Activated CD8-positive, alpha-beta memory T cell treated with anti-CD3 and anti-CD28 coated beads, Interleukin-2, amount 50 U/mL, for 24 hours (primary cell): Measurements from ENCODE around the gene MAPT.
"Not testable (repeated sequence)": the region's sequence is repeated elsewhere in the genome, so short reads cannot be mapped to it uniquely, and the experiment has no call there.

ENCODE experiments used
- DNase-seq: peaks from one replicate; pipeline ENCODE4 v3.0.0-alpha.2; 2020; ENCODE audit errors: extremely low read depth

MAPT gene

GRCh38 chr17:45953561-45953960 is 59.2 kb downstream of the MAPT start:
- no peak for DNase-seq

- no peak for DNase-seq
Observed at GRCh38 chr17:45954914-45955313, 60.6 kb downstream of the MAPT start.

- no peak for DNase-seq
Observed at GRCh38 chr17:45955326-45955725, 61.0 kb downstream of the MAPT start.

GRCh38 chr17:45956090-45956489 is 61.7 kb downstream of the MAPT start:
- DNase-seq = no peak

GRCh38 chr17:45956746-45957145 is 62.4 kb downstream of the MAPT start:
- DNase-seq = not testable (repeated sequence)

GRCh38 chr17:45958307-45958706 is 64.0 kb downstream of the MAPT start:
- DNase-seq = no peak

GRCh38 chr17:45958994-45959665 is 64.8 kb downstream of the MAPT start:
- no peak for DNase-seq

GRCh38 chr17:45960311-45960710 is 66.0 kb downstream of the MAPT start:
- no peak for DNase-seq

- DNase-seq = no peak
Observed at GRCh38 chr17:45961206-45961605, 66.9 kb downstream of the MAPT start.

GRCh38 chr17:45962221-45962972 is 68.0 kb downstream of the MAPT start:
- no peak for DNase-seq

GRCh38 chr17:45963283-45963682 is 68.9 kb downstream of the MAPT start:
- DNase-seq = no peak

- DNase-seq = no peak
Observed at GRCh38 chr17:45963889-45964288, 69.5 kb downstream of the MAPT start.

GRCh38 chr17:45964634-45965033 is 70.3 kb downstream of the MAPT start:
- no peak for DNase-seq

- no peak for DNase-seq
Observed at GRCh38 chr17:45965812-45966211, 71.5 kb downstream of the MAPT start.

GRCh38 chr17:45966606-45967280 is 72.4 kb downstream of the MAPT start:
- no peak for DNase-seq

GRCh38 chr17:45967378-45967777 is 73.0 kb downstream of the MAPT start:
- no peak for DNase-seq

- DNase-seq = no peak
Observed at GRCh38 chr17:45968732-45969131, 74.4 kb downstream of the MAPT start.

- DNase-seq = no peak
Observed at GRCh38 chr17:45969726-45970125, 75.4 kb downstream of the MAPT start.

GRCh38 chr17:45970659-45971058 is 76.3 kb downstream of the MAPT start:
- DNase-seq = no peak

- DNase-seq = no peak
Observed at GRCh38 chr17:45971698-45972141, 77.4 kb downstream of the MAPT start.

GRCh38 chr17:45972531-45972930 is 78.2 kb downstream of the MAPT start:
- no peak for DNase-seq

- no peak for DNase-seq
Observed at GRCh38 chr17:45973099-45973780, 78.9 kb downstream of the MAPT start.
